GM21515 (cell line): ENCODE results near the gene IFNA14.
"Not testable (repeated sequence)": the region's sequence is repeated elsewhere in the genome, so short reads cannot be mapped to it uniquely, and the experiment has no call there.

Experiments used
- ATAC-seq: cut with Tn5 transposase; IDR thresholded peaks from one replicate; pipeline ENCODE4 v1.9.1; 2021; ENCODE audit not compliant: unreplicated experiment

The IFNA14 gene

DNA sequence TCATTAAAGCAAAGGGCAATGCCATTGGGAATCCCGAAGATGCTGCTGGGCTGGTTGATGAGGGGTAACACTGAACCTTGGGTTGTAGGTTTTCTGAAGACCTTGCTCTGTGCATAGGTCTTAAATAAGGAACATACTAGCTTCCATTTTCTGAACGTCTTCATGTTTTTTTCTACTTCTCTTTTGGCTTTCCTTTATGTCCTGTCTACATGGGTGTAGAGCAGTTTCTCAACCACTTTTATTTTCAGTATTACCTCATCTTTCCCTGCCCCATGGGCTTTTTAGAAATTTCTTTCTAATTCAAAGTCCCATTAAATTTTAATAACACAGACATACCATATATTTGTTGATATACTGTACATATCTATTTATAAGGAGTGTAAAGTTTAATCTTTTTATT lies at the start of gene IFNA14:
IFNA14 (minus strand) TSS at position 95 of the 400 bp plus-strand sequence; CDS start at position 25, 70 bp downstream.
- ATAC-seq, result no peak

DNA sequence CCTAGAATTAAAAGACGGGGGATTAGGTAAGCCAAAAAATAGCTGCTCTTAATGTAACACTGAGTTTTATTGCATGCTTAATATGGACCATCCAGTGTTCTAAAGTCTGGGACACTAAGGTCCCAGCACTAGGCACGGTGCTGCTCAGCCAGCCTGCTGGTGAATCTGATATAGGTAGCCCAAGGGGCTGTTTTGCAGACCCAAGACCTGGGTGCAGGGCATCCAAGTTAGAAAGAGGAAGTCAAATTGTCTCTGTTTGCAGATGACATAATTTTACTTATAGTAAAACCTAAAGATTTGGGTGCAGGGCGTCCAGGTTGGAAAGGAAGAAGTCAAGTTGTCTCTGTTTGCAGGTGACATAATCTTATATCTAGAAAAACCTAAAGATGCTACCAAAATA lies 47.5 kb upstream of the IFNA14 start:
- ATAC-seq, result no peak

DNA sequence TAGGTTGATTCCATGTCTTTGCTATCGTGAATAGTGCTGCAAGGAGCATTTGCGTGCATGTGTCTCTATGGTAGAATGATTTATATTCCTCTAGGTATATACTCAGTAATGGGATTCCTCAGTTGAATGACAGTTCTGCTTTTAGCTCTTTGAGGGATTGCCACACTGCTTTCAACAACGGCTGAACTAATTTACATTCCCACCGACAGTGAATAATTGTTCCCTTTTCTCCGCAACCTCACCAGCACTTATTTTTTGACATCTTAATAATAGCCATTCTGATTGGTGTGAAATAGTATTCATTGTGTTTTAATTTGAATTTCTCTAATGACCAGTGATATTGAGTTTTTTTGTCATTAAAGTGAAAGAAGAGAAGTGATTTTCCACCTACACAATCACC lies 46.9 kb upstream of the IFNA14 start:
- no peak for ATAC-seq

DNA sequence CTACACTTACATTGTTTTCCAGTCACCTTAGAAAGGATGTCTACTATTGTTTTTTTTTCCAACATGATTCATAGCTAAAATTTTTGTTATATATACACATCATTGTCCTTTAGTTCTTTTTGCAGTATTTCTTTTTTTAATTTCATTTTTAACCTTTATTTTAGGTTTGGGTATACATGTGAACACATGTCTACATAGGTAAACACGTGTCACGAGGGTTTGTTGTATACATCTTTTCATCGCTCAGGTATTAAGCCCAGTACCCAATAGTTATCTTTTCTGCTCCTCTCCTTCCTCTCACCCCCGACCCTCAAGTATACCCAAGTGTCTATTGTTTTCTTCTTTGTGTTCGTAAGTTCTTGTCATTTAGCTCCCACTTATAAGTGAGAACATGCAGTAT lies 46.3 kb upstream of the IFNA14 start:
- no peak for ATAC-seq

DNA sequence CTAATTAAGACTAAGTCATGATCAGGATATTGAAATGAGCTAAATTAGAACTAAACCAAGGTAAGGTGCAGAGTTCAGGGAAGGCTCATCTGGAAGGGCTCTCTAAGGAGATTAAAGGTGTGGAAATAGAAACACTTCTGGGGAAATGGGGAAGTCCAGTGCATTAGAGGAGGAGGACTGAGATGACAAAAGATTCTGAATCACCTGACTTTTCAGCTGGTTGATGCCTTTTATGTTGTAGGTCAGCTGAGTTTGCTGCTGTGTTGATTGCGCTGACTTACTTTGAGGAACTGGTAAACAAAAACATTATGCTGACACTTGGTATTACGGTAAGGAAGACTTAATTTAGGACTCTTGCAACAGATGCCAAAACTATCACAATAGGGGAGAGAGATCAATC lies 41.5 kb upstream of the IFNA14 start:
- no peak for ATAC-seq

DNA sequence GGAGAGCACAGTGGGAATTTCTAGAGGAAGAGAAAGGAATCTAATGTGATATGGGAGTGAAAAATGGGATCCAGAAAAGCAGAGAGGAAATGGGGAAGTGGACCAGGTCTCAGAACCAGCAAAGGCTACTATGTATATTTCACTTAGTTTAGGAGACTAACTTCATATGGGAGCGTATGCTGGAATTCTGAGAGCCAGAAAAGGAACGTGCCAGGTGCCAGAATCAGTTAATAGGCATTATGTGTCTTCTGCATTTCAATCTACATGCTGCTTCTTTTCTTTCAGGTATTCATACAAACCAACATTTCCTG lies 28.5 kb upstream of the IFNA14 start:
- ATAC-seq, result no peak

DNA sequence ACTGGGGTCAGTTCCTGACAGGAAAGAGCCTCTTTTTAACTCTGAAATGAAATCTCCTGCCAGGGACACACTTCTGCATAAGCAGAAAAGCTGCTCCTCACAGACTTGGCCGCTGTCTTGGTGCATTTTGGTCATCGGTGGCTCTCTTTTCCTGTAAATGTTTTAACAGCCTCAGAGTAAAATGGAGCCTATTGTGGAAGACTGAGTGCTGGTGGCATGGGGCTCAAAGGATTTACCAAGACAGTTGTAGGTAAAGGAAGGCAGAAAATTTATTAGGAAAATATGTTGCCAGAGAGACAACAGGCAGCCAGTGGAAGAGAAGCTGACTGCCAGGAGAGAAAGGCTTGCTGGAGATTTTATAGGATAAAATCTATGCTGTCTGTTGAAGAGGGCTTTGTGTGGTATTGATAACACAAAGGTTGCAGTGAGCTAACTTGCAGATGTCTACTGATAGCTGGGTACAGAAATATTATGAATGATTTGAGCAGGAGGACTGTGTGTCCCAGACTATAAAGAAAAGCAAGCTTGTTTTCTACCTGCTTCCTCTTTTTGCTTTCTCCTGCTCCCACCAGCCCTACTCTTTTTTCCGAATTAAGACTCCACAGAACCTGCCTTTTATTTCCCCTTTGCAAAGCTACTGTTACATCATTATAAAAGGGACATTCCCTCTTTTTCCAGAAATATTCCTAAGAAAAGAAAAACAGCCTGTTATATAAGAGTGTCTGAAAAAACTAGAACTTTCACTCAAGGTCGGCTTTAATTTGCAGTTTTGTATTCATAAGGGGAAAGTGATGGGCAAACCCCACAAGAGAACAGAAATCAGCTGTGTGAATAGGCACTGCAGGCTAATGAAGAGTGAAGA lies 27.9 kb upstream of the IFNA14 start:
- ATAC-seq, result peak; percentile 47

DNA sequence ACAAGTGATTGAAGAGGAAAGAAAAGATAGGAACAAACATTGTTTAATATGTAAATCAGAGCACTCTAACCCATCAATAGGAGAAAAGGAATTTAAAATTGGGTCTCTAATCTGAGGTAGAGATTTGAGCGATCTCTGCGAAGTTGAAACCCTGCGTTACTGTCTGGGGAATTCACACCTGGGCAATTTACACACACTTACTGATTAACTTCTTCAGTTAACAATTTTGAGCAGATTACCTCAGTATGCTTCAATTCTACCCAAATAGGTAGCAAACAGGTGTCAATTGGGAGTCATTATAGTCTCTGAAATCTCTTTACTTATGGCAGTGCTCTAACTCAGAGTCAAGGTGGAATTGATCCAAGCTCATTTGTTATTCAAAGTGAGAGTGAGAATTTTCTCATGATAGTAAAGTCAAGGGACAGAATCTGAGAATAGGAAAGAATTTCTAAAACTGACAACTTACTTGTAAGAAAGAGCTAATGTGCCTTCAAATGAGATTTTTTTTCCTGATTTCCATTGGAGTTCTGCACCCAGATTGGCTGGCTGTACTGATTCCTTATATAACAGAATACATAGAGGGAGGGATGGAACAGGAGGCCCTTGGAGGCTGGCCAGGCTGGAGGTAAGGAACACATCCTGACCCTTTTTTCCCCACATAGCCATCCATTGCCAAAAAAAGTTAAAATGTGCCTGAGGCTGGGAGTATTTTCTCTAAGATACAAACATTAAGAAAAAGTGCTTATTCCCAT lies 27.1 kb upstream of the IFNA14 start:
- no peak for ATAC-seq

DNA sequence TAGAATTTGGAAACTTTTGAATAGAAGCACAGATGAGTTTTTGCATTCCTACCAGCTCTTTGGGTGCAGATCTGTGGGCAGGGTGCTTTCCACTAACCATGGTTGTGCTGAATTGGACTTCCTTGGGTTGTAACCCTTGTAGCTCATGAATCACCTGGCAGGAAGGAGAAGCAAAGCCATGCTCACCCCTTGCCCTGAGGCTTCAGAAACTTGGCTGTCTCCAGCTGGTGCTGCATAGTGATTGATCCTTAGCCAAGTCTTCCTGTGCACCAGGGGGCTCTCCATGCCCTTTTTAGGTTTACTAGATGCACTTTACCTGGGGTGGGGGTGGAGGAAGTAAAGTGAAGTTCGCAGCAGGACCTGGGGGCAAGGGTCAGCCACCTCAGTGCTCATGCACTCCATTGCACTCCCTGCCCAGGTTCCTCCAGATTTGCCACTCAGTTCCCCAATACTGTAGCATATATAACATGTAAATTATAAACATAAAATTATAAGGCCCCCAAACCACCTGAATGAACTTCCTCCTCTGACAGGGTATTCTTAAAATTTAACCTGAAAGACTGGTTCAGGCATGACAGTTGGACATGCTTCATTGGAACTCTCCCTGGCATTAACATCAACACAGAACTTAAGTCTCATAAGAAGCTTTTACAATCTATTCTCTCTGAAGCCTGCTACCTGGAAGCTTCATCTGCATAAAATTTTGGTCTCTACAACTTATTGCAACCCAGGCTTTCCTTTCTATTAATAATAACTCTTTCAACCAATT lies 25.8 kb upstream of the IFNA14 start:
- no peak for ATAC-seq

DNA sequence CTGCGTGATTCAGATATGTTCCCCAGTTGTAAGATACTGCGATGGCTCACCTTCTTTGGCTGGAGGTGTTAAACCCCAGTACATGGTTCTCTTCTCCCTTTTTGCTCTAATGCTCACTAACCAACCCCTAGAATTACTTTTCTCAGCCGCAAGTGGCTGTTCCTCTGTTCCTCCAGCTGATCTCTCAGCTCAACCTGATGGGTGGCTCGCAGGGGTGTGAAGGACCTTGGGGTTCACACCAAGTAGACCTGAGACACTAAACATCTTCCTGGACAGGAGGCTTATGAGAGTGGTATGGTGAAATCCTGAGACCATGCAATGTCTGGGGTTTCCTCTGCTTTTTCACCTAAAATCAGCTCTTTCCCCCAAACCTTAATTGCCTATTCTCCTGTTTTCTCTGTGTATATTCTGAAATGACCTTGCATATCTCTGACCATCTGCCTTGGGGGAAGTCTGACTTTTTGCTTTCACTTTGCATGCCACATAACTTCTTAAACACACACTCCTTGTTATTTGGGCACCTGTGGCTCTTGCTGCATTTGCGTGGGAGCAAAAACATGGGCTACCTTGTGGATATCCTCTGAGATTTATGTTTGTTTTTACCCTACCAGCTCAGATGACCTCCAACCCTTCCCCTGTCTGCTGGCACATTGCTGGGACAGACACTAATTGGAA lies 15.9 kb upstream of the IFNA14 start:
- ATAC-seq, result no peak

DNA sequence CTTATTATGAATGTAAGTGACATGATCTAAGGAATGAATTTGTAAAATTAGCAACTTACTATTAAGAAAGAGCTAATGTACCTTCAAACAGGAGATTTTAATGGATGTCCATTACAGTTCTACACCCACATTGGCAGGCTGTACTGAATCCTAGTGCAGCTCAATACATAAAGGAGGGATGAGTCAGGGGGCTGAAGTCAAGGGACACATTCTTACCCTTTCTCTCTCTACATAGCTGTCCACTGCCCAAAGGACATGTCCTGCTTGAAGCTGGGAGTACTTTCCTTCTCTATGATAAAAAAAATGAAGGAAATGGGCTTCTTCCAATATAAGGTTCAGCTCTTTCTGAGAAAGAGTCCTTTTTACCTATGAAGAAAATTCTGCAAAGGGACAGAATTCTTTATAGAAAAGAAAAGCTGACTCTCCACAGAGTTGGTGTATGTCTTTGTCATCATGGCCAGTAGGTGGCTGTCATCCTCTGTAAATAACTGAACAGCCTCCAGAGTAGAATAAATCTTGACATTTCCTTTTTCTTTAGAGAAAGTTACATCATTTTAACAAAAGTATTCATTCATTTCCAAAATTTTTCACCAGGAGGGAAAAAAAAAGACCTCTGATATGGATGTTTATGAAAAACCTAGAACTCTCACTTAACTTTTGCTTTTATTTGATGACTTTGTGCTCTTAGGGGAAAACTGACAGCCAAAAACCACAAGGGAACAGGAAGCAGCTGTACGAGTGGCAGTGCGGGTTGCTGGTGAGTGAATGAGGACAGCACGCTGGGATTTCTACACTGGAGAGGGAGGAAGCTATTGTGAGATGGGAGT lies 13.1 kb upstream of the IFNA14 start:
- peak; percentile 73 for ATAC-seq

DNA sequence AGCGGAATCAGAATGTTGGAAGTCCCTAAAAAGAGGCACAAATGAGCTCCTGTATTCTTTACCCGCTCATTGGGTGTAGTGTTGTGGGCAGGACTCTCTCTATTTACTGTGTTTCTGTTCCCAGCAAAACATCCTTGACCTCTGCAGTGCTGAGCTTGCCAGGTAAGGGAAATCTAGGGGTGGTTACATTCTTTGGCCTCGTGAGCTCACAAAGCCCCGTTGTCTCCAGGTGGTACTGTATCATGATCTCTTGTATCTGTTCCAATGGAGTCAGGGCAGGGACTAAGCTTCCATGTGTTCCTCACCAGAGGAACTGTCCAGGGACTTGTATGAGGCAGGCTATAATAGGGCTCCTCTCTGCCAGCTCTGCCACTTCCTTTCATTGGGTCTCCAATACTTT lies 11.8 kb upstream of the IFNA14 start:
- no peak for ATAC-seq

DNA sequence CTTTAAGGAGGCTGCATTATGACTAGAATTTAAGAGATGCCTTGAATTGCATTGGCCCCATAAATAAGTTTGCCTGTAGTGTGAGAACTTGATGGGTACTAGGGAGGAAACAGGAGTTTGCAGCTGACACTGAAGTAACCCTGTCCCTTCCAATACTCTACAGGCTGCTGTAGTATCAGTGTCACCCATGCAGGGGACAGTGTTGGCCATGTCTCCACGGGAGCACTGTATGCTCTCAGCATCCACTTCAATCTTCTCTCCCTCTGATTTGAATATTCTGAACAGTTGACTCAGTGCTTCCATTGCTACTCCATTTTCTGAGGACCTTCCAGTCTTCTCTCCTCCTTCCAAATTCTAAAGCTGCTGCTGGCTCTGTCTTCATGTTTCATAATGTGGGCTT lies 11.4 kb upstream of the IFNA14 start:
- no peak for ATAC-seq

DNA sequence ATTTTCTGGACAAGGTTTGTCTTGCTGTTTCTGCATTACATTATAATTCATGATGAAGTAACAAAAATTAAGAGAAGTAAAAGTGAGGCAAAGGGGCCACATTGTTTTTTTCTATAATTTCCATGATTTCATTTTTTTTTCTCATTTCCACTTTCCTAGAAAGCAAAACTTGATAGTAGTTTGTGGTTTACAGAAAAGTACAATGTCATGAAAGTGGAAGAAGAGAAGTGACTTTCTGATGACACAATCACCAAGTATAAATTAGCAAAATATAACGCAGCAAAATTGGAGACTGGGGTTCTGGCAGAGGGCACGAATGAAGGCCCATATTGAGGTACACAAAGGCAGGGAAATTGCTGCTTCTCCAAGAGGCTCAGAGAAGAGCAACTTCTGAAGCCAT lies 5.0 kb upstream of the IFNA14 start:
- no peak for ATAC-seq

DNA sequence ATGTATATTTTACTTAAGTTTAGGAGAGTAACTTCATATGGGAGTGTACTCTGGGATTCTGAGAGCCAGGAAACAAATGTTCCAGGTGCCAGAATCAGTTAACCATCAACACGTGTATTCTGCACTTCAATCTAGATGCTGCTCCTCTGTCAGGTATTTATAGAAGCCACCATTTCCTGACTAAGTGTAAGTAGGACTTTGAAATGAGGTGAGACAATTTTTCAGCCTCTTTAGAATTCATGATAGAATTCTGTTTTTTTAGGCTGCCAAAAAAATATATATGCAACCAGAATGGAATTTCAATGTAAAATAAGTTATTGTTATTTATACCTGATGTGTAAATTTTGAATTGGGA lies 3.5 kb downstream of the IFNA14 start:
- not testable (repeated sequence) for ATAC-seq

DNA sequence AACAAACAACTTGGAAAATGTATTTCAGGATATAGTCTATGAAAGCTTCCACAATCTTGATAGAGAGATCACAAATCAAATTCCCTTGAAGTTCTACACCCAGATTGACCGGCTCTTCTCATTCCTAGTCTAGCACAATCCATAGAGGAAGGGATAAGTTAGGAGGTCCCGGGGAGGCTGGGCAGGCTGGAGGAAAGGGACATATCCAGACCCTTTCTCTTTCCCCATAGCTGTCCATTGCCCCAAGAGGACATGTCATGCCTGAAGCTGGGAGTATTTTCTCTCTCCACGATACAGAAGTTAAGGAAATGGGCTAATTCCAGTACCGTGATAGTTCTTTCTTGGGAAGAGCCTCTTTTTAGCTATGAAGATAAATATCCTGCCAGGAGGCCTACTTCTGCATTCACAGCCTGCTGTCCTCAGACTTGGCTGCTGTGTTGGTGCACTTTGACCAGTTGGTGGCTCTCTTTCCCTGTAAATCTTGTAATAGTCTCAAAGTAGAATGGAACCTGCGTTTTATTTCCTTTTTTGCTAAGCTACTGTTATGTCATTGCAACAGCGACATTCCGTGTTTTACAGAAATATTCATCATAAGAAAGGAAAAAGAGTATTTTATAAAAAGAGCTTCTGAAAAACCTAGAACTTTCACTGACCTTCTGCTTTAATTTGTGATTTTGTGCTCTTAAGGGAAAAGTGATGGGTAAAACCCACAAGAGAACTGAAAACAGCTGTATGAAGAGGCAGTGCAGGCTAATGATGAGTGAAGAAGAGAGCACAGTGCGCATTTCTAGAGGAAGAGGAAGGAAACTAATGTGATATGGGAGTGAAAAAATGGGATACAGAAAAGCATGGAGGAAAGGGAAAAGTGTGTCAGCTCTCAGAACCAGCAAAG lies 4.1 kb downstream of the IFNA14 start:
- peak; percentile 74 for ATAC-seq

DNA sequence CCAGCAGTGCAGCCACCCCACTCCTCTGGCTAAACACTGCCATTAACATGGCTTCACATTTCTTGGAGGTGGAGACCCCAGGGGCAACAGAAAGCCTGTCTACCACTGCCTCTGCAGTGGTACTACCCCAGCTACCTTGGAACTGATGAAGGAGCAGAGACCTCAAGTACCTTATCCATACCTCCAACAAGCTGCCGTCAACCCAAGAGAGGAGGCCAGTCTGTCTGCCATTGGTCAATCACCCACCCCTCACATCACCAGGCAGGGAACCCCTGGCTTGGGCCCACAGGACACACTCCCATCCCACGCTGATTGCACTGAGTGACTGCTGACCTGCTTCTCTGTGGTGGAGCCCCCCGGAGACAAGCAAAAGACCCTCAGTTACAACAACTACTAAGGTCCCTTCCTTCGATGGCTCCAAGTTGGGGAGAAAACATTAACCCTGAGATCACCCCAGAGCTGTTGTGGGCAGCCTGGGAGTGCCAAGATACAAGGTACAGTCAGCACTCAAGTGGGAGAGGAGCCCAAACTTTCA lies 5.6 kb downstream of the IFNA14 start:
- ATAC-seq, result no peak

DNA sequence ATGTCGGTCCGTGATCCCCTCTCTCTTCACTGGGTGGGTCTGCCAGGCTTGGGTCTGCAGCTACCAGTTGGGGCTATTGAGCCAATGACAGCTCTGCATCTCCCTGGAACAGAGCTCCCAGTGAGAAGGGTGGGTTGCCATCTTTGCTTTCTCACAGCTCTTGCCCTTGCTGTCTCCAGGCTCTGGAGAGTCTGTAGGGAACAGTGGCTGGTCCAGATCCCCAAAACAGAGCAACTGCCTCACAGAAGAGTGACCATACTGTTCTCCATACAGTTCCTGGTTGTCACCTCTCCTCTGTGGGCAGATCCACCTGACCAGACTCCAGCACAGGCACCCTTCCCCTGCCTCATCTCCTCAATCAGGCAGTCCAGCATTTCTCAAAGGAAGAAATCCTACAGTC lies 6.5 kb downstream of the IFNA14 start:
- ATAC-seq, result no peak

DNA sequence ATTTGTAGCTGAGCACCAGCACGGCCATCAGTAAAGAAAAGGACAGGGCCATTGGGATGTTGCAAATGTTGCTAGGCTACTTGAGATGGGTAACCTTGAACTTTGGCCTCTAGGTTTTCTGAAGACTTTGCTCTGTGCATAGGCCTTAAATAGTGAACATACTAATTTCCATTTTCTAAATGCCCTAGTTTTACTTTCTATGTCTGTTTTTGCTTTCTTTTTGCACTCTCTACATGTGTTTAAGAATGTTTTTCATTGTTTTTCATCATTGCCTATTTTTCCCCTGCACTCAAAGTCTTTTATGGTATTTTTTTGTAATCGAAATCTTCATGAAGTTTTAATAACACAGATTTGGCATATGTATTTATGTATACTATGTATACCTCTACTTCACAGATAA lies 11.7 kb downstream of the IFNA14 start, which contains the start of gene IFNA17:
IFNA17 (minus strand) TSS at position 101 of the 400 bp plus-strand sequence; CDS start at position 52, 49 bp downstream.
- no peak for ATAC-seq
